Large intestine (tissue), 3 donors: Measurements from ENCODE around the gene PRCC. TPM values are rescaled to one million over a fixed set of nuclear protein-coding genes. Genes with fewer than 3 reads are reported as not detected.

ENCODE experiments used
- DNase-seq, 2 donors: peaks; one replicate each; pipeline versions ENCODE4 v3.0.0 to v3.0.0-alpha.2; 2013
- H3K27ac ChIP-seq: one replicate; pipeline ENCODE4 v1.5.1; 2013; ENCODE audit warnings: low read length
- H3K27me3 ChIP-seq: 2 replicates; pipeline ENCODE4 v1.6.1; 2013; ENCODE audit warnings: low read length; ENCODE audit not compliant: control insufficient read depth, insufficient read depth
- H3K36me3 ChIP-seq: 2 replicates; pipeline ENCODE4 v1.6.1; 2013; ENCODE audit warnings: low read length; ENCODE audit not compliant: control insufficient read depth, insufficient read depth
- H3K4me1 ChIP-seq: one replicate; pipeline ENCODE4 v1.6.1; 2013; ENCODE audit warnings: low read length; ENCODE audit not compliant: control insufficient read depth, insufficient read depth
- H3K4me3 ChIP-seq: one replicate; pipeline ENCODE4 v1.5.1; 2013; ENCODE audit warnings: low read length
- H3K9me3 ChIP-seq: one replicate; pipeline ENCODE4 v1.6.1; 2013; ENCODE audit warnings: mild to moderate bottlenecking, low read depth, low read length, moderate library complexity; ENCODE audit not compliant: control insufficient read depth
- WGBS: methylation state at CpG from one replicate; pipeline ENCODE4 v1.1.5; 2013; ENCODE audit warnings: low lambda C conversion rate; ENCODE audit not compliant: insufficient coverage; 5-methylcytosine and 5-hydroxymethylcytosine counted together
- polyA plus RNA-seq: library from polyadenylated mRNA; unstranded; fragments of 120-200 nt; gene quantifications from one replicate; pipeline ENCODE4 v1.2.1, GENCODE V29; 2013

Gene PRCC
- polyA plus RNA-seq, 1 donor = 61.3 TPM

- no peaks in the 10 kb centered on the region for H3K36me3 ChIP-seq
- DNase-seq = no peak
- no peak overlapping the region for H3K27ac ChIP-seq
- no peaks in the 10 kb centered on the region for H3K4me1 ChIP-seq
- H3K9me3 ChIP-seq = peaks cover 5% of the 10 kb centered on the region
- H3K4me3 ChIP-seq = no peak overlapping the region
- WGBS = no CpG with 5 or more reads among the region's 14 CpGs
- H3K27me3 ChIP-seq = peaks cover 84% of the 10 kb centered on the region
Observed at GRCh38 chr1:156840898-156841279, 73.6 kb downstream of the PRCC start.

- H3K27ac ChIP-seq = no peak overlapping the region
- DNase-seq = no peak
- peaks cover 84% of the 10 kb centered on the region for H3K27me3 ChIP-seq
- H3K36me3 ChIP-seq = no peaks in the 10 kb centered on the region
- H3K4me3 ChIP-seq = no peak overlapping the region
- no CpG with 5 or more reads among the region's 16 CpGs for WGBS
- H3K9me3 ChIP-seq = peaks cover 5% of the 10 kb centered on the region
- no peaks in the 10 kb centered on the region for H3K4me1 ChIP-seq
Observed at GRCh38 chr1:156841295-156841855, 74.0 kb downstream of the PRCC start.

GRCh38 chr1:156842618-156843300, 75.4 kb downstream of the PRCC start:
- Histone ChIP-seq H3K4me1 (no peaks in the 10 kb centered on the region), H3K36me3 (no peaks in the 10 kb centered on the region), H3K27ac (no peak overlapping the region), H3K9me3 (peaks cover 5% of the 10 kb centered on the region), H3K4me3 (no peak overlapping the region), H3K27me3 (peaks cover 91% of the 10 kb centered on the region)
- no CpG with 5 or more reads among the region's 9 CpGs for WGBS
- no peak for DNase-seq

- peaks cover 5% of the 10 kb centered on the region for H3K9me3 ChIP-seq
- H3K27me3 ChIP-seq = peaks cover 95% of the 10 kb centered on the region
- DNase-seq = no peak
- no CpG with 5 or more reads among the region's 6 CpGs for WGBS
- no peaks in the 10 kb centered on the region for H3K36me3 ChIP-seq
- H3K27ac ChIP-seq = no peak overlapping the region
- H3K4me3 ChIP-seq = no peak overlapping the region
- H3K4me1 ChIP-seq = no peaks in the 10 kb centered on the region
Observed at GRCh38 chr1:156844102-156844501, 76.8 kb downstream of the PRCC start.

DNA sequence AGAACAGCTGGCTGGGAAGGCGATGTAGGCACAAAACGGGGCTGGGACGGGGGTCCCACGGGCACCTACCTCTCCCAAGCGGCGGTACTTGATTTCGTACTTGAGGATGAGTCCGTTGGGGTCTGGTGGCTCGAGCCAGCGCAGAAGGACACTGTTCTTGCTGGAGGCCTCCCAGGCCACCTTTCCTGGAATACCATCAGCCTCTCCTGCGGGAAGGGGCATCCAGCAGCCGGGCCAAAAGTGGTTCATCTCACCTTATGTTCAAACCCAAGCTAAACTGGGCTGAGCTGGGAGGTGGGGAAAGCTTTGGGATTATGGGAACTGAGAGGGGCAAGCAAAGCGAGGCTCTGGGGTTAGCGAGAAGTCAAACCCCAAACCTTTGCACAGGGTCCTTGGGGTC, 77.3 kb downstream of the PRCC start:
- peaks cover 95% of the 10 kb centered on the region for H3K27me3 ChIP-seq
- whole genome bisulfite sequencing = no CpG with 5 or more reads among the region's 14 CpGs

GRCh38 chr1:156845055-156845952, 78.0 kb downstream of the PRCC start:
- H3K27ac ChIP-seq = no peak overlapping the region
- H3K4me1 ChIP-seq = no peaks in the 10 kb centered on the region
- WGBS = no CpG with 5 or more reads among the region's 69 CpGs
- peaks cover 95% of the 10 kb centered on the region for H3K27me3 ChIP-seq
- no peak overlapping the region for H3K4me3 ChIP-seq
- no peaks in the 10 kb centered on the region for H3K36me3 ChIP-seq
- peaks cover 5% of the 10 kb centered on the region for H3K9me3 ChIP-seq
- no peak for DNase-seq

More for the DNA sequence above, 77.3 kb downstream of the PRCC start:
- H3K27ac ChIP-seq = no peak overlapping the region
- H3K4me1 ChIP-seq = no peaks in the 10 kb centered on the region
- DNase-seq = no peak
- no peaks in the 10 kb centered on the region for H3K36me3 ChIP-seq
- peaks cover 5% of the 10 kb centered on the region for H3K9me3 ChIP-seq
- no peak overlapping the region for H3K4me3 ChIP-seq

- WGBS = no CpG with 5 or more reads among the region's 18 CpGs
- DNase-seq = no peak
Observed at GRCh38 chr1:156845953-156846545, 78.7 kb downstream of the PRCC start.

GRCh38 chr1:156846643-156847042, 79.3 kb downstream of the PRCC start:
- peaks cover 86% of the 10 kb centered on the region for H3K27me3 ChIP-seq
- WGBS = no CpG with 5 or more reads among the region's 5 CpGs
- H3K27ac ChIP-seq = no peak overlapping the region
- no peak overlapping the region for H3K4me3 ChIP-seq
- no peaks in the 10 kb centered on the region for H3K36me3 ChIP-seq
- H3K9me3 ChIP-seq = peaks cover 5% of the 10 kb centered on the region
- no peaks in the 10 kb centered on the region for H3K4me1 ChIP-seq
- DNase-seq = no peak

More at GRCh38 chr1:156845953-156846545, 78.7 kb downstream of the PRCC start:
- Histone ChIP-seq H3K36me3 (no peaks in the 10 kb centered on the region), H3K9me3 (peaks cover 5% of the 10 kb centered on the region), H3K4me3 (no peak overlapping the region), H3K27me3 (peaks cover 90% of the 10 kb centered on the region), H3K4me1 (no peaks in the 10 kb centered on the region), H3K27ac (no peak overlapping the region)

GRCh38 chr1:156847591-156848460, 80.5 kb downstream of the PRCC start:
- Histone ChIP-seq H3K27me3 (peaks cover 79% of the 10 kb centered on the region), H3K4me3 (no peak overlapping the region), H3K27ac (no peak overlapping the region), H3K36me3 (no peaks in the 10 kb centered on the region), H3K9me3 (peaks cover 5% of the 10 kb centered on the region), H3K4me1 (no peaks in the 10 kb centered on the region)
- DNase-seq = no peak
- WGBS = 20% methylated on average over 2 of the region's 7 CpGs
